ENCODE measurements around the gene TP53AIP1.

TP53AIP1 gene

DNA sequence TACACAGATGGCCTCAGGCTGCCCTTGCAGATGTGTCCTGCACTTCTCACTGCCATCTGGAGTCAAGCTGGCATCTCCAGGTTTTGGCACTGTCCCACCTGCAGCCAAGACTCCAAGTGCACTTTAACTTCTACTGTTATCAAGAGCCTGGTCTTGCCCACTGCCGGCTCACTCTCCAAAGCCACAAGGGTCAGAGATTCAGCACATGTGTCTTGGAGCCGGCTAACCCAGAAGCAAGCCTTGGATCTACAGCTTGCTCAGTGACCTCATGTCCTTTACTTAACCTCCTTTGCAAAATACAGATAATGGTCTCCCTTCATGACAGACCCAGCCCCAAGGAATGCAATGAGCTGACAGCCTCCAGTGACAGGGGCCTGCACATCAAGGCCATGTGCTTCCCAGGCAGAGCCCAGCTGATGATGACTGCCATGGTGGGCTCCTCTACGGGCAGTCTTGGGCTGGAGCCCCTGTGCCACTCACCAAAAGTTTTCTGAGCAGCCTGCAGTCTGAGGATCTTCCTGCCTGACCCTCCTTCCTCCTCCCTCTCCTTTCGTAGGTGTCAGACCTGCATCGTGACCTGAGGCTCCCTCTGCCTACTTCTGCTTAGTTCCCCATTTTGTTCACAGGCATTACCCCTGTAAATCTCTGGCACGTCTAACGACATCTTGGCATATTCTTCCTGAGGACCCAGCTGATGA lies 9.0 kb downstream of the TP53AIP1 start:
- no peak overlapping the region for H3K4me3 ChIP-seq (ENCODE audit: low read depth, low read length)
- TF ChIP-seq CTCF (conservative IDR thresholded peaks at IDR 0.05; ENCODE audit: low read depth, low read length): no peak
- DNase-seq (ENCODE audit: low read depth): no peak

DNA sequence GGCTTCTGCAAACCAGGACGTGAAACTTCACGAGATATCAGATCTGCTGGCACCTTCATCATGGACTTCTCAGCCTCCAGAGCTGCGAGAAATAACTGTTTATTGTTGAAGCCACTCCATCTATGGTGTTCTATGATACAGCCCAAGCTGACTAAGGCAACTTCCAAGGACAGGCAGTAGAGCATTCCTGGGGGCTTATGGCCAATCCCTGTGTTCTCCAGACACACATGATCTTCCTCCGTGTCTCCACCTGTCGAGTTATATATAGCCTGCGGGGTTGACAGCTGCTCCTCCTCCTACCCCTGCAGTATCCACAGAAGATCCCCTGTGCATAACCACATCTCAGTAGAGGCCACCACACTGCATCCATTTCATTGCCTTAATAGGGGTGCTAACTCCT lies 11.0 kb downstream of the TP53AIP1 start:
- no peak for TF ChIP-seq CTCF (conservative IDR thresholded peaks at IDR 0.05; ENCODE audit: low read depth, low read length)

GRCh38 chr11:128931066-128931465 lies 11.6 kb downstream of the TP53AIP1 start:
- no peak for TF ChIP-seq CTCF (conservative IDR thresholded peaks at IDR 0.05; ENCODE audit: low read depth, low read length)
- no peak for DNase-seq (ENCODE audit: low read depth)

More for the DNA sequence above, 11.0 kb downstream of the TP53AIP1 start:
- no peak for DNase-seq (ENCODE audit: low read depth)
- no peak overlapping the region for H3K4me3 ChIP-seq (ENCODE audit: low read depth, low read length)

DNA sequence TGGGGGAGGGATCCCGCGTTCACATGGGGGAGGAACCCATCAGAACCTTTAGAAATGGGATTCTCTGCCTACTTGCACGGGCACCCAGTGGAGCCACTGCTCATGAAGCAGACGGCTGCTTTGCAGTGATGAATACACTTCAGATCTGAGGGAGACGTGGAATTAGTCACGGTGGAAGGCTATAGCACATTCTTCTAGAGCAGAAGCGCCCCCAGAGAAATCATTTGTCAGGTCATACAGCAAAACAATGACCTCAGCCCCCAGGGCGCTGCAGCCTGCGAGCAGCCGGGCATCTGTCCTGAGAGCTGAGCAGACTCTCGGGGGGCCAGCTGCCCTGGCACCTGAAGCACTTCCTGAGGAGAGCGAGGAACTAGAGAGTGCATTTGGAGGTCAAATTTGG lies 12.7 kb downstream of the TP53AIP1 start:
- H3K4me3 ChIP-seq (ENCODE audit: low read depth, low read length): no peak overlapping the region
- TF ChIP-seq CTCF (conservative IDR thresholded peaks at IDR 0.05; ENCODE audit: low read depth, low read length): no peak
- DNase-seq (ENCODE audit: low read depth): peak; percentile 14

More at GRCh38 chr11:128931066-128931465, 11.6 kb downstream of the TP53AIP1 start:
- H3K4me3 ChIP-seq (ENCODE audit: low read depth, low read length): no peak overlapping the region

DNA sequence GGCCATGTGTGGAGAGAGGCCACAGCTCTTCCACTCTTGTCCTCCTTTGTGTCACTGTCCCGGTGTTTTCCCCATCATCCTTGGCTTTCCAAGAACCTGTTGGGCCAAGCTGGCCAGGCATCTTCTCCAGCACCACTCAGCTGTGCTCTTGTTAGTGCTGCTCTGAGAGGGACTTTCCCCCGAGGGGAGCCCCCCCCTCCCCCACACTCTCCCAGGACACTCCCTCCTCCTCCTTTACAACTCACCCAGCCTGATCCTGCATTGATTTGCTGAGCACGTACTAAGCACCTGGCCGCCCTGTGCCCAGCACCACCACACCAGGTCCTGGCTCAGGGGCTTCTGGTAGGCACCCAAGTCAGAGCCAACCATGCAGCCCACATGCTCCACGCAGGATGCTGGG lies 13.2 kb downstream of the TP53AIP1 start:
- DNase-seq (ENCODE audit: low read depth): no peak
- TF ChIP-seq CTCF (conservative IDR thresholded peaks at IDR 0.05; ENCODE audit: low read depth, low read length): no peak
- H3K4me3 ChIP-seq (ENCODE audit: low read depth, low read length): no peak overlapping the region

- no peak overlapping the region for H3K4me3 ChIP-seq (ENCODE audit: low read depth, low read length)
- no peak for TF ChIP-seq CTCF (conservative IDR thresholded peaks at IDR 0.05; ENCODE audit: low read depth, low read length)
Measured at GRCh38 chr11:128928400-128928799, 14.3 kb downstream of the TP53AIP1 start.

DNA sequence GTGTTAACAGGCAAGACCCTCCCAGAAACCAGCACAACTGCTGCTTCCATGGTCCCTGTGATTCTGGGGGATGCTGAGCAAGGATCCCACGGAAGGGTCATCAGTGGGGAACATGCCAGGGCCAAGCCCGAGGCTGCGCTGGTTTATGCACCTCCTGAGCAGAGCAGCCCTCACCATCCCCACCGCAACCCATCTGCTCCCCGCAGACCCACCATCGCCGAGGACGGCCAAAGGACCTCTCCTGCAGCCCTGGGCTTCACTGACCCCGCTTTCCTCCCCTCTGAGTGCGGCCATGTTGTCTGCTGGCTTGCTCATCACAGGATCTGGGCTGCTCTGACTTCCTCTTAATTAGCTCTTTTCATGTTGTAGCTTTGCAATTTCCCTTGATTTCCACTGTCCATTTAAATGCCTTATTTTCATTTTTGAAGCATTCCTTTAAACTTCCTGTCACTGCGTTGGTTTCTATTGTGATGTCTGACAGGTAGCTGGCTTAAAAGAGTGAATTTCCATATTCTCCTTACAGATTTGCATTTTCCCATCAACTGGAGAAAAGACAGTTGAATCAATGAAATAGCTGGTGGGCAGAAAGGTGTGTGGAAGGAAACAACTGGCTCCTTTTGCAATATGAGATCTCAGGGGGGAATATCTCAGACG lies 14.9 kb downstream of the TP53AIP1 start:
- H3K4me3 ChIP-seq (ENCODE audit: low read depth, low read length): no peak overlapping the region
- TF ChIP-seq CTCF (conservative IDR thresholded peaks at IDR 0.05; ENCODE audit: low read depth, low read length): no peak
- no peak for DNase-seq (ENCODE audit: low read depth)

More at GRCh38 chr11:128928400-128928799, 14.3 kb downstream of the TP53AIP1 start:
- no peak for DNase-seq (ENCODE audit: low read depth)
